AG10803 (cell line): ENCODE measurements around the gene TUBB3.

ENCODE experiments used
- DNase-seq: peaks from one replicate; pipeline ENCODE4 v3.0.0; 2010; ENCODE audit warnings: low read depth
- H3K4me3 ChIP-seq: 2 replicates; pipeline ENCODE4 v1.5.1; 2011; ENCODE audit warnings: mild to moderate bottlenecking, low read length, control low read depth
- TF ChIP-seq, protein P1 (sequence below): conservative IDR thresholded peaks from 2 replicates; pipeline ENCODE4 v1.5.1; 2011; ENCODE audit warnings: mild to moderate bottlenecking, low read length, control low read depth, inconsistent platforms

The TUBB3 gene

GRCh38 chr16:89921702-89922476 lies 1.3 kb upstream of the TUBB3 start:
- DNase-seq, result peak; percentile 92
- TF ChIP-seq, protein P1, sequence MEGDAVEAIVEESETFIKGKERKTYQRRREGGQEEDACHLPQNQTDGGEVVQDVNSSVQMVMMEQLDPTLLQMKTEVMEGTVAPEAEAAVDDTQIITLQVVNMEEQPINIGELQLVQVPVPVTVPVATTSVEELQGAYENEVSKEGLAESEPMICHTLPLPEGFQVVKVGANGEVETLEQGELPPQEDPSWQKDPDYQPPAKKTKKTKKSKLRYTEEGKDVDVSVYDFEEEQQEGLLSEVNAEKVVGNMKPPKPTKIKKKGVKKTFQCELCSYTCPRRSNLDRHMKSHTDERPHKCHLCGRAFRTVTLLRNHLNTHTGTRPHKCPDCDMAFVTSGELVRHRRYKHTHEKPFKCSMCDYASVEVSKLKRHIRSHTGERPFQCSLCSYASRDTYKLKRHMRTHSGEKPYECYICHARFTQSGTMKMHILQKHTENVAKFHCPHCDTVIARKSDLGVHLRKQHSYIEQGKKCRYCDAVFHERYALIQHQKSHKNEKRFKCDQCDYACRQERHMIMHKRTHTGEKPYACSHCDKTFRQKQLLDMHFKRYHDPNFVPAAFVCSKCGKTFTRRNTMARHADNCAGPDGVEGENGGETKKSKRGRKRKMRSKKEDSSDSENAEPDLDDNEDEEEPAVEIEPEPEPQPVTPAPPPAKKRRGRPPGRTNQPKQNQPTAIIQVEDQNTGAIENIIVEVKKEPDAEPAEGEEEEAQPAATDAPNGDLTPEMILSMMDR, result no peak
- H3K4me3 ChIP-seq, result peak overlapping the region; percentile 85

GRCh38 chr16:89922477-89922883 lies 662 bp upstream of the TUBB3 start:
- H3K4me3 ChIP-seq, result peak overlapping the region; percentile 85
- DNase-seq, result peak; percentile 90
- TF ChIP-seq, protein P1, result no peak

DNA sequence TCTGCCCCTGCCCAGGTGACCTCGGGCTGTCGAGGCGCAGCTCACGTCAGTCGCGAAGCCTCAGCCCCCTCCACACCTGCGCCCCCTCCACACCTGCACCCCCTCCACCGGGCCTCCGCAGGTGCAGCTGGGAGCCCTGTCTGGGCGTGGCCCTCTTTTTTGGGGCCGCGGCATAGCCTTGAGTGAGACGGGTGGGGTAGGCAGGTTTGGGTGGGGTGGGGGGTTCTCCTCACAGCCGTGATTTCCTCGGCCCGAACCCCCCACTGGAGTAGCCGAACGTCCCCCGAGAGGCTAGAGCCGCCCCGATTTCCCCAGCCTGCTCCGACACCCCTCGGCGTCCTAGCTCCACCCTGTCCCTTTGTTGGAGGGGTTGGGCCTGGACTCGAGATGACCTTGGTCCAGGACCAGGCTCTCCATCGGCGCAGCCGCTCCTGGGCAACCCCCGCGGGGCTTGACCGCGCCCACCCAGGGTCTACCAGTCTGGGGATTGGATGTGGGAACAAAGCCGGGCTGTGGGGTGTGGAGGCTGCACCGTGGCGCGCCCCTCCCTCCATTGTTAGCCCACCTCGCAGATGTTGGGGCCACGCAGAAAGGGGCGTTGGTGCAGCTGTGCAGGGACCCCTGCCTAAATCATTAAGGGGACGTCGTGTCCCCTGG lies 626 bp downstream of the TUBB3 start:
- H3K4me3 ChIP-seq, result peak overlapping the region; percentile 73
- TF ChIP-seq, protein P1, result no peak
- no peak for DNase-seq

- TF ChIP-seq, protein P1, result no peak; the same call in 1 of the 2 replicates
- peak overlapping the region; percentile 73 for H3K4me3 ChIP-seq
- DNase-seq, result peak; percentile 43
These were observed 1.3 kb downstream of the TUBB3 start for GRCh38 chr16:89924297-89924924.

- TF ChIP-seq, protein P1, result no peak
- peak overlapping the region; percentile 73 for H3K4me3 ChIP-seq
- DNase-seq, result no peak
These were observed 1.8 kb downstream of the TUBB3 start for GRCh38 chr16:89924925-89925307.

DNA sequence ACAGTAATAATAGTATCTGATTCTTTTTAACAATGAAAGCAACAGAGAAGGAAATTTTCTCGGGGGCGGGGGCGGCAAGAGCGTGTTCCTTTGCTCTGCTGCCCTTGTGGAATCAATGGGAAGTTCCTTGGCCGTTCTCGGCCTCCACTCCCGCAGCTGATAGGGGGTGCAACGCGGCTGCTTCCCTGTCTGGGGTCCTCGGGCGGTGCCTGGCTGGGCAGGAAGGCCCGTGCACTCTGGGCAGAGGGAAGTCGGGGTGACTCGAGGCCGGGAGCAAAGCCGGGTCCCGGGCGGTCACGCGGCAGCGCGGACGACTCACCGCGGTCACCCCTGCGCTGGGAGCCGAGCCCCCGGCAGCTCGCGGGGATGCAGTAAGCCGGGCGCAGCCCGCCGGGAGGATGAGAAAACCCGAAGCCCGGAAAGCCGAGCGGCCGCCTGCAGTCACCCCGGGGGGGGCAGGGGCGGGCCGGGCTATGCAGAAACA lies 2.5 kb downstream of the TUBB3 start:
- TF ChIP-seq, protein P1, result 0 out of 2 replicates have a peak, but pooled peaks have one; percentile 9
- no peak for DNase-seq
- peak overlapping the region; percentile 57 for H3K4me3 ChIP-seq
